Stimulated activated CD8-positive, alpha-beta memory T cell treated with anti-CD3 and anti-CD28 coated beads, Interleukin-12 subunit alpha, Interleukin-12 subunit beta, amount 100 ng/mL, for 1 hour (primary cell): ENCODE results near the gene PHACTR3.
"Not testable (repeated sequence)": the region's sequence is repeated elsewhere in the genome, so short reads cannot be mapped to it uniquely, and the experiment has no call there.

Experiments used
- DNase-seq: peaks from one replicate; pipeline ENCODE4 v3.0.0-alpha.2; 2020; ENCODE audit warnings: low read depth

Gene PHACTR3

DNA sequence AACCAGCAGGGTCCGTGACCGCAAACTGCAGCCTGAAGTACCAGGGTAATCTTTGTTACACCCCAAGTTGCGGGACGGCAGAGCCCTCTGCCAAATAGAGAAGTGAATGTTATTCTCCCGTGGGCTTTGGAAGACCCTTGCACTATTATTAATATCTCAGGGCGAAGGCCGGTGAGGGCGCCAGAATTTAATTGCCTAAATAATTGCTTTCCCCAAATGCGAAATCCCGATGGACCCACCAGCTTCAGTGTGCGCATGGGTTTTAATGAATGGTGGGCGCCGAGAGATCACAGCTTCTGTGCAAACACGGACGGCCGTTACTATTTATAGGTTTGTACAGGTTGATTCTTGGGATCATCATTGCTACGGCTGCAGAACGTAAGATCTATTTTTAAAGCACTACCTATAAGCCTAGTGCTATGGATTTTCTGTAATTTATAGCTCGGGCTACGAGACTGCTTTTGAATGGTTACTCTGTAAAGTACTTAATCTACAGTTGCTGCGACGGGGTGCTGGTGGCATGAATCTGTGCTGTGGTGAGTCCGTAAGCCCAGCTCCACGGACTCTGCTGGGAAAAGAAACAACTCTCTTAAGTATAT, 15.2 kb upstream of the PHACTR3 start:
- DNase-seq, result no peak

GRCh38 chr20:59591061-59591460, 13.3 kb upstream of the PHACTR3 start:
- DNase-seq, result no peak

GRCh38 chr20:59596690-59597089, 7.7 kb upstream of the PHACTR3 start:
- DNase-seq, result no peak

GRCh38 chr20:59597240-59597639, 7.1 kb upstream of the PHACTR3 start:
- no peak for DNase-seq

DNA sequence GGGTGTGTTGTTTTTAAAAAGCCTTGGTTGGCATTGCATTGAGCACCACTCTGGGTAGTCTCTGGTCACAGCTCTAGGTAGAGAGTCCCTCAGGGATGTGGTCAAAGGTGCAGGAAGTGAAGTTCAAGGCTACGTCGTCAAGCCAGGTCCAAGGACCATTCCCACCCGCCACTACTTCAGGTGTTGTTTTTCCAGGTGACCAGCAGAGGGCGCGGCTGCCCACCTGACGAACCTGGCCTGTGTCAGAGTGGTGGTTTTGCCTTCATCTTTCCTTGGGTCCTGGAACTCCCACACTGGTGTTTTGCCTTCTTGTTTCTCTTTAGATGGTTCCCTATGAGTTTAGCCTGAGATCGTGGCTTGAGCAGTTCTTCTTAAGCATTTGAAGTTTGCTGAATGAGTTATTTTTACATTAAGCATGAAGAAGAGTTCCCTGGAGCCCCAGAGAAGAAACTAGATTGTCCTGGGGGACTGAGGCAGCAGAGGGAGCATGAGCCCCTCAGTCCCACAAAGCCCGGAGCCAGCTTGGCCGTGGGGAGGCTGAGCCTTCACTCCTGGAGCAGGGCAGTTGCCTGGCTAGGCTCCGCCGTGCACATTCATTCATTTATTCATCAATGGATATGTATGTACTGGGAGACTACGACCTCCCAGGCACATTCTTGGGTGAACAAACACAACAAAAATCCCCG, 5.6 kb upstream of the PHACTR3 start:
- DNase-seq, result no peak

- DNase-seq, result no peak
These were observed 4.4 kb upstream of the PHACTR3 start for GRCh38 chr20:59599941-59600340.

- DNase-seq, result no peak
These were observed 3.9 kb upstream of the PHACTR3 start for GRCh38 chr20:59600472-59600871.

DNA sequence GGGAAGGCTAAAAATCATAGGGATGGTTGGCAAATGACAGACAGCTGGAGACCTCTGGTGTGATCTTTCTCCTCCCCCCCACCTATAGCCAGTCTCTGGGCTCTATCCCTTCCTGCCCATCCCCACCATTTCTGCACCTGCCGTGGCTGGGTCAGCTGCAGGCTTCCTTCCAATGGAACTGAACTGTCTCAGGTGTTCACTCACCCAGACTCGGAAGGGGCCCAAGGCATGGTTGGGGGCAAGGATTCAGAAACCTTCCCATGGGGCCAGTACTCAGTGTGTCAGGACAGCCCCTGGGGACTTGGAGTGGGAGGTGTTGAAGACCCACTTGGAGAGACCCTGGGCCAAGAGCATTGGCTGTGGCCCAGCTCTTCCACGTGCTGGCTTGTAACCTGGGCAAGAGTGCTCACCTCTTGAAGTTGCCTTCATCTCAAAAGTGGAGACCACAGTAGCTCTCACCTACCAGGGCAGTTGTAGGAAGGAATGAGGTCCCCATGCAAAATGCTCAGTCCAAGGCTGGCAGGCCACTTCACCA, 1.7 kb upstream of the PHACTR3 start:
- DNase-seq, result no peak

DNA sequence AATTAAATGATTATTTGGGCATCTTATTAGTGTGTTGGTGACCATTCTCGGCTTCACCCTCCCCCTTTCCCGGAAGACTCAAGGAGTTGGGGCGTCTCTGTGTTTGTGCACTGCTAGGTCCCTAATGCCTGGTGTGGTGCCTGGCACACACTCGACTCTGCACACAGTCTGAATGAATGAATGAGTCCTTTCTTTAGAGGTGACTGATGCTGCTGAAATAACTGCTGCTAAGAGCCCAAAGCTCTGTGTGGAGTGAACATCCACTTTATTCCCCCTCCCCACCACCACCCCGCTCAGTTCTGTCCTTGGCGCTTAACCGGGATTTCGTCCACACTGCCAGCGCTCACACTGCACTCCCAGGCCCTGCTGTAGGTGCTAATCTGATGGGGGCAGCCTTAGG, 1.2 kb upstream of the PHACTR3 start:
- no peak for DNase-seq

GRCh38 chr20:59604741-59605600, 631 bp downstream of the PHACTR3 start:
- no peak for DNase-seq

DNA sequence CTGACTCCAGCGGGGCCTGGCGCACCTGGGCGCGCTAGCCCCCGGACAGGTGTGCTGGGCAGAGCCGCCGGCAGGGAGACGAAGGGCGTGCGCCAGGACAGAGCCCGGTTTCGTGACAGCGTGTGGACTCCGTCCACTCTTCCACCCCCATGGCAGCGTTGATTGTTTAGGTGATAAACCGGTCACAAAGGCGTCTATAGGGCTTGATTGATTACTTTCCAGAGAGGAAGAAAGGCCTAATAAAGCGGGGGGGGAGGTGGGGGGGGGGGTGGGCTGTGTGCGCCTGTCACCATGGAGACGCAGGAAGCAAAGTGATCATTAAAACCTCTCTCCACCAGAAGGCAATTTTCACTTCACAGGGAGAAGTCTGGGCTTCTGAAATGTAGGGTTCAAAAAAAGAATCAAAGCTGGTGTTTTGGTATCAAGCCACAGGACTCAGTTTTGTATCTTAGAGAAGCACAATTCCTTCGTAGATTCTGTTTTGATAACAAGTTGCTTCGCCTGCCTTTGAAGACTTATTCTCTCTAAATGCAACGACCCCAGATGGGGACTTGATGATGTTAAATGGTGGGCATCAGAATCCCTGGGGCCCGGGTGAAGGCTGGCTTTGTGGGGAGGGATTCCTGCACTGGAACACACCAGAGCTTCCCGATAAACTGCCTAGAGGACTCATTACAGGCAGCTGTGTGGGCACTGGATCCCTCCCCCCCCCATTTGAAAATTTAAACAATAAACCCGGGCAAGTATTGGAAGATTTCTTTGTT, 1.4 kb downstream of the PHACTR3 start:
- DNase-seq, result no peak

GRCh38 chr20:59606566-59606965, 2.2 kb downstream of the PHACTR3 start:
- DNase-seq, result no peak

DNA sequence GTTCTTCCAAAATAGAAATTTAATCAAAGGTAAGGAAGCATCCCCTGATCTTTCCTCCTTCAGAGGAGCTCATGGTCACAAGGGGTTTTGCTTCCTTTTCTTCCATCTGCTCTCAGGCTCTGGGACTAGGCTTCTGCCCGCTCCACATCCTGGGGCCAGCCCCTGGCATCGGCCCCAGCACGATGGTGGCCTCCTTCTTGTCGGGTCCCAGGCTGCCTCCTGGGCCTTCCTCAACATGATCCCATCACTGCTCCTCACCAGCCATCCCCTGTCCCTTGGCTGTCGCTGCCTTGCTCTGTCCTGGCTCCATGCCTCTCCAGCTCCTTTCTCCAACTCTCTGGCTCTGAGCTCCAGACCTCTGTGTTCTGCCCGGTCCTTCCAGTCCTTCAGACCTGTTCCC, 4.1 kb downstream of the PHACTR3 start:
- DNase-seq, result no peak

DNA sequence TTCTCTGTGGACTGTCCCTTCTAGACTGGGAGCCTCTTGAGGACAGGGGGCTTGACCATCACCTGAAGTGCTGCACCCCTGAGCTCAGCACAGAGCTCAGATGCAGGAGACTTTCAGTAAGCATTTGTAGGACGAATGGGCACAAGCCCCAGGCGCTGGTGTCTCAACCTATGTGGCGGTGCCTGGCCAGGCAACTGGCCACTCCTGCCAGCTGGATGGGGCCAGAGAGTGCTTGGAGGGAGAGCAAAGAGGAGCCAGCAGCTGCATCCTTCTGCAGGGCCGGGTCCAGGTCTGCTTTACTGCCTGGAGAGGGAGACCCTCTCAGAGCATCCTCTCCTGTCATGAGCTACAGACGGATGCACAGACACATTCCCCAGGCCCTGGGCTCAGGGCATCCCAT, 4.5 kb downstream of the PHACTR3 start:
- no peak for DNase-seq

DNA sequence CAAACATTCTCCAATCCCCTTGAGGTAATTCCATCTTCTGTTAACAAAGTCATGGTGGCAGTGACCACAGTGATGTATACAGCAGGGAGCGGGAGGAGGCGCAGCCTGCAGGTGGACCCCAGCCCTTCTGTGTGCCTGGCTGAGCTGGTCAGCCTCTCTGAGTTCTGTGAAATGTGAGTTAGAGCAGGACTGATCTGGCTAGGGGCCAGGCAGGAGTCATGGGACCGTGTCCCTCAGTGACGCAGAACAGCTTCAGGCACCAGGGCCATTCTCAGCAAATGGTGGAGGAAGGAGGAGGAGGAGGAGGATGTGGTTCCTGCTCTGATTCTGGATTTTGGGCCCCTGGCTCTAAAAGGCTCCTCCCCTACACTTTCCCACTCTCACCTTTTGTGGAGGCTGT, 6.9 kb downstream of the PHACTR3 start:
- no peak for DNase-seq

DNA sequence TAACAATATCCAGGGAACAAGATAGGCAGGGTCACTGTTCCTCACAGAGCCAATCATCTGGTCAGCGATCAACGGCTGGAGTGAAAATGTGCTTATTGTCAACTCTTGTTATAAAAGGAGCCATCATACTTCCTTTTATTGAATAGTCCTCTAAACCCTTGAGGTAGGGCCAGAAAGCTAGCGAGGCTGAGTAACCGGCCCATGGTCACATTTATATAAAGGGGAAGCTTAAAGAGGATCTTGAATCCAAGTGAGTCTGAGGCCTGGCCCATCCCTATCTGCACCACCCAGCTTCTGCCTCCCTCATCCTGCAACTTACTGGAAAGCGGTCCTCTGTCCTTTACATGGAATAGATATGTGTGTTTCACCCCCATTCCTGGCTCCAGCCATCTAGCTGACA, 9.5 kb downstream of the PHACTR3 start:
- no peak for DNase-seq

DNA sequence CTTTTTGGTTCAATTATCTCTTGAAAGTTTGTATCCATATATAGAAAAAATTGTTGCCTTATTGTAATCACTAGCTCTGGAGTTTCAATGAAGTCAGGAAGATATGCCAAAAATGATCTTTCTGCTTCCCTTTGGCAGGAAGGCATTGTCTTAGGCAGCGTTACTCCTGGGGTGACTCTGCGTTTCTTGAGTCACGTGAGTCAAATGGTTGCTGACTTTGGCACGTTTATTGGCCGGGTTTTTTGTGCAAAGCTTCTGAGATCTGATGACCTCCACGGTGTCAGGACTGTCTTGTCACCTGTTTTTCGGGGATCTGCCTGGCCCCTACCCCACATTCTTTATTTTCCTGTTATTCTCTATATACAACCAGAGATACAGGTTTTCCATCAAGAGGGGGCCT, 10.4 kb downstream of the PHACTR3 start:
- no peak for DNase-seq

DNA sequence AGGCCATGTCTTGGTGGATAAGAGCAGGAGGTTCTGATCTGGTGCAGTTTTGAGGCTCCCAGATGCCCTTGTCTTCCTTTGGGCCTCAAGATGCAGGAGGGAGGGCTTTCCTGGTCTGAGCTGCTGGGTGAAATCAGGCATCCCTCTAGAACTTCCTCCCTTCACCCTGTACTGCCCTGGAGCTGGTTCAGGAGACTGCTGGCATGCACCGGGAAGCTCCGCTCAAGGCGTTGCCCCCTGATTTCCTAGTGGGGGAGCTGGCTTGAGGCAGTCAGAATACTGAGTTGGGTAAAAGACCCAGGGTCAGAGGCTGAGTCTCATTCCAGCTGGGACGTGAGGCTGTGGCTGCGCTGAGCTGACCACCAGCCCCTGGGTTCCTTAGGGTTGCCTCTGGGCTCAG, 12.0 kb downstream of the PHACTR3 start:
- DNase-seq, result no peak

DNA sequence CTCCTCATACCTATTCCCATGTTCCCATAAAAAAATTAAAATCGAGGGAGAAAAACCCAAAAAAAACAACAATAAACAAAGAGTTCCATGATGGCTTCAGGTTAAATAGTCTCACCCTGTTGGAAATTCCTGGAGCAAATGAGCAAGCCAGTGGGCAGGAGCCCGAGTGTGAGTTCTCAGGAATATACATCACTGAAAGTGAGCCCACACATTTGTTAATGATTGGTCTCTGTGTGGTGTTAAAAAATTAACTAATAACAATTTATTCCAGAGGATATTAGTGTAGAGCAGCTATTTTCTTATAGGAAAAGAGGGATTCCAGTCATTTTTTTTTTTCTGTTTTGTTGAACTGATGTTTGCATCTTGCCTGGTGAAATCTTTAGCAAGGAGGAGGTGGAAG, 12.9 kb downstream of the PHACTR3 start:
- no peak for DNase-seq

- DNase-seq, result no peak
These were observed 13.8 kb downstream of the PHACTR3 start for GRCh38 chr20:59618131-59618530.

- not testable (repeated sequence) for DNase-seq
These were observed 14.2 kb downstream of the PHACTR3 start for GRCh38 chr20:59618585-59618984.

DNA sequence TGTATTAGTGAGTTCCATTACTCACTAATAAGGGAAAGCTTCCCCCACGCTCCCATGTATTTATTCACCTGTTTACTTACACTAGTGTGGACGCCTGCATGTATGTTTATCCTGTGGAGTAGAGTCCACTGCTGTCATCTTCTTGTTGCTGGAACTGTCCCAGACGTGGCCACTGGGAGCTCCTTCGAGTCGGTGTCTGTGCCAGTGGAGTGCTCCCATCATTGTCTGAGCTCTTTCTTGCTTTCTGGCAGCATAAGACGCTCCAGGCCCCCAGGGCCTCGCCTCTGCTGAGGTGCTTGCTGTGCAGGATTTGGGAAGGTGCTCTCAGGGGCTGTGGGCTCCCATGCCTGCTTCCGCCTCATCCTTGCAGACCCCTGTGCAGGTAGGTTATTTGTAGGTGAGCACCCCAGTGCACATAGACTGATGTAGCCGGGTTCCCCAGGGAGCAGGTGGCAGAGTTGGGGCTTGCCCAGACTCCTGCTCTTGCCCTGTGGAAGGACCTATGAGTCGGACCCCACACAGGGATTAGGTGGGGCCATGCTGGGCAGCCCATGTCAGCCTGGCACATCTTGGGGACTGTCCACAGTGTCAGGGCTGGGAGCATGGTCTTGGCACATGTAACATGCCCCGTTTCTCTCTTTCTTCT, 16.6 kb downstream of the PHACTR3 start:
- no peak for DNase-seq
